ENCODE measurements around the gene PTPRN2. TPM values are rescaled to one million over a fixed set of nuclear protein-coding genes. Genes with fewer than 3 reads are reported as not detected.

PTPRN2 gene
- total and polyA plus RNA-seq, 2 of the 8 experiments (the other 6 are each of a cell fraction or from before 2014, with no cell fraction given), result 2.6 to 4.5 TPM

- ChIA-PET CTCF (ENCODE audit: partially characterized antibody) (interaction anchor here (0.8 to 2.0 kb wide), 3 partner anchors 15 to 51 kb away, joined by 3 to 9 read pairs (median 5); no protein-coding TSS in a partner anchor), POLR2A (ENCODE audit: partially characterized antibody) (no interaction called here)
- TF ChIP-seq SP2 (IDR thresholded peaks at IDR 0.05; ENCODE audit: low read length) (no peak), PHF8 (conservative IDR thresholded peaks at IDR 0.05; ENCODE audit: low read depth, low read length) (no peak), KDM1A (IDR thresholded peaks at IDR 0.05; ENCODE audit: borderline replicate concordance, low read length) (no peak), EZH2 (IDR thresholded peaks at IDR 0.05; ENCODE audit: low read depth, low read length, severe bottlenecking) (no peak), SP4 (IDR thresholded peaks at IDR 0.05; ENCODE audit: low read length) (no peak), GTF2F1 (IDR thresholded peaks at IDR 0.05; ENCODE audit: borderline replicate concordance, low read depth, low read length) (no peak), CBX5 (IDR thresholded peaks at IDR 0.05; ENCODE audit: low read depth, low read length) (no peak), POLR2AphosphoS5 (IDR thresholded peaks at IDR 0.05; ENCODE audit: low read depth, low read length) (no peak), FOSL1 (IDR thresholded peaks at IDR 0.05; ENCODE audit: insufficient read depth, low read depth, low read length) (no peak), ASH2L (IDR thresholded peaks at IDR 0.05; ENCODE audit: low read length) (no peak), RXRA (IDR thresholded peaks at IDR 0.05; ENCODE audit: insufficient read depth, low read depth, low read length) (no peak), KDM4A (IDR thresholded peaks at IDR 0.05; ENCODE audit: low read depth, low read length, severe bottlenecking) (no peak), SRF (IDR thresholded peaks at IDR 0.05; ENCODE audit: low read depth, low read length) (no peak)
- TF ChIP-seq, protein P1, sequence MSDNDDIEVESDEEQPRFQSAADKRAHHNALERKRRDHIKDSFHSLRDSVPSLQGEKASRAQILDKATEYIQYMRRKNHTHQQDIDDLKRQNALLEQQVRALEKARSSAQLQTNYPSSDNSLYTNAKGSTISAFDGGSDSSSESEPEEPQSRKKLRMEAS (IDR thresholded peaks at IDR 0.05), result no peak
- Histone ChIP-seq H2BK15ac (ENCODE audit: low read length) (no peak overlapping the region), H3K4me2 (ENCODE audit: insufficient read depth in 1 of 2, low read depth in 2 of 2, low read length in 2 of 2) (no peak overlapping the region), H4K8ac (ENCODE audit: extremely low read depth, insufficient read depth, low read length) (no peak overlapping the region), H3K18ac (ENCODE audit: extremely low read depth, low read length) (no peak overlapping the region), H3K14ac (ENCODE audit: insufficient read length) (no peak overlapping the region), H4K91ac (replicated peaks; ENCODE audit: insufficient read length, low read length) (no peak overlapping the region), H3K23me2 (ENCODE audit: low read depth, low read length) (no peaks in the 10 kb centered on the region), H4K20me1 (replicated peaks in 1 of 2; ENCODE audit: control insufficient read depth in 1 of 2, insufficient read depth in 2 of 2, low read length in 2 of 2) (no peaks in the 10 kb centered on the region), H2AK5ac (ENCODE audit: low read depth, low read length) (no peak overlapping the region), H2BK12ac (ENCODE audit: low read depth, low read length) (no peak overlapping the region), H3K27me3 (replicated peaks in 1 of 4; ENCODE audit: control insufficient read depth in 3 of 4, extremely low read depth in 1 of 4, insufficient read depth in 3 of 4, low read length in 3 of 4) (no peaks in the 10 kb centered on the region), H3K4me1 (replicated peaks in 1 of 4; ENCODE audit: control insufficient read depth in 3 of 4, insufficient read depth in 4 of 4, low read length in 3 of 4) (no peaks in the 10 kb centered on the region), H3K36me3 (ENCODE audit: control insufficient read depth in 2 of 4, insufficient read depth in 4 of 4, low read length in 3 of 4) (no peaks in the 10 kb centered on the region), H2AFZ (ENCODE audit: low read length) (no peak overlapping the region), H3K23ac (ENCODE audit: insufficient read length) (no peak overlapping the region), H3K9me3 (ENCODE audit: insufficient read depth in 2 of 2, low read depth in 1 of 2, low read length in 1 of 2) (peaks cover 3 to 5% of the 10 kb centered on the region in 2 experiments; a peak in 2 of 4 replicates), H3K4ac (replicated peaks; ENCODE audit: insufficient read length, low read depth, low read length) (no peak overlapping the region), H3K9ac (replicated peaks in 1 of 4; ENCODE audit: extremely low read depth in 1 of 4, low read depth in 3 of 4, low read length in 3 of 4) (no peak overlapping the region), H2BK20ac (ENCODE audit: low read length) (no peak overlapping the region), H3K79me1 (ENCODE audit: low read depth, low read length) (no peaks in the 10 kb centered on the region), H4K5ac (ENCODE audit: insufficient read length, low read depth, low read length) (no peak overlapping the region), H2BK120ac (replicated peaks; ENCODE audit: low read depth, low read length) (no peak overlapping the region), H3K79me2 (ENCODE audit: control insufficient read depth in 1 of 2, insufficient read depth in 2 of 2, low read length in 2 of 2) (no peaks in the 10 kb centered on the region), H3K27ac (ENCODE audit: low read depth, low read length) (no peak overlapping the region), H3K4me3 (ENCODE audit: extremely low read depth in 1 of 4, insufficient read depth in 2 of 4, low read depth in 3 of 4, low read length in 4 of 4) (no peak overlapping the region), H3K56ac (replicated peaks; ENCODE audit: insufficient read length, low read depth, low read length) (no peak overlapping the region), H2BK5ac (ENCODE audit: low read depth, low read length) (no peak overlapping the region)
- 89% methylated on average over 23 of the region's 23 CpGs; no CpG with 5 or more reads in 1 of the 2 experiments for WGBS, 2 experiments (ENCODE audit: extremely low coverage in 1 of 2, insufficient coverage in 1 of 2, insufficient read length in 1 of 2, insufficient replicate concordance in 2 of 2, low coverage in 1 of 2, low lambda C conversion rate in 2 of 2, missing lambda C conversion rate in 1 of 2)
- FAIRE-seq (no peak), DNase-seq (ENCODE audit: low read depth in 1 of 2, low spot score in 2 of 2) (no peak)
Observed at GRCh38 chr7:158424011-158424410, 163.6 kb downstream of the PTPRN2 start.

Data from H1 (cell line).